ENCODE measurements around the gene BMERB1. TPM values are rescaled to one million over a fixed set of nuclear protein-coding genes. Genes with fewer than 3 reads are reported as not detected.

The BMERB1 gene
- total and polyA plus RNA-seq, 2 experiments from 2014 or later = 7.3 to 10.3 TPM

DNA sequence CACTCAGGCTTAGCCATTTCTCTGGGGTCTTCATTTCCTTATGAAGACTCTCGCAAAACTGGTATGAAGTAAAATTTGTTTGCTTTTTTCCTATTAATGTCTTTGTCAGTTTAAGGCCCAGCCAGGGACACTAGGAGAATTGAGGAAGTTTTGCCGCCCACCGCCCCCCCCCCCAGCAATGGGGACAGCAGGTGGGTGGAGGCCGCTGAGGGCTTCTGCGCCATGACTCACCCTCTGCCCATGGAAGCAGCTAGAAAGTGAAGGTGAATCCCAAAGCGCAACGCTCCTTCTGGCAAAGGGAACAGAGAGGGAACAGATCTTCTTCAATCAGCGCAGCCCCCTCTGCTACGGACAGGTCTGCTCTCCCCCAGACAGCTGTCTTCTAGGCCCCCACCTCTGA lies 158.8 kb downstream of the BMERB1 start:
- no peaks in the 10 kb centered on the region for H3K9me2 ChIP-seq (replicated peaks; ENCODE audit: insufficient read depth)
- H3K4me3 ChIP-seq = no peak overlapping the region
- no peaks in the 10 kb centered on the region for H4K20me1 ChIP-seq (ENCODE audit: insufficient read depth, poor library complexity, severe bottlenecking)
- DNase-seq (ENCODE audit: low spot score) = no peak
- no peaks in the 10 kb centered on the region for H3K79me2 ChIP-seq
- peaks cover 5% of the 10 kb centered on the region for H3K4me1 ChIP-seq (ENCODE audit: insufficient read depth)
- no peaks in the 10 kb centered on the region for H3K27me3 ChIP-seq
- 94% methylated on average over 9 of the region's 9 CpGs for WGBS (ENCODE audit: low lambda C conversion rate, missing lambda C conversion rate)
- no peak overlapping the region for H2AFZ ChIP-seq
- TF ChIP-seq, protein P1, sequence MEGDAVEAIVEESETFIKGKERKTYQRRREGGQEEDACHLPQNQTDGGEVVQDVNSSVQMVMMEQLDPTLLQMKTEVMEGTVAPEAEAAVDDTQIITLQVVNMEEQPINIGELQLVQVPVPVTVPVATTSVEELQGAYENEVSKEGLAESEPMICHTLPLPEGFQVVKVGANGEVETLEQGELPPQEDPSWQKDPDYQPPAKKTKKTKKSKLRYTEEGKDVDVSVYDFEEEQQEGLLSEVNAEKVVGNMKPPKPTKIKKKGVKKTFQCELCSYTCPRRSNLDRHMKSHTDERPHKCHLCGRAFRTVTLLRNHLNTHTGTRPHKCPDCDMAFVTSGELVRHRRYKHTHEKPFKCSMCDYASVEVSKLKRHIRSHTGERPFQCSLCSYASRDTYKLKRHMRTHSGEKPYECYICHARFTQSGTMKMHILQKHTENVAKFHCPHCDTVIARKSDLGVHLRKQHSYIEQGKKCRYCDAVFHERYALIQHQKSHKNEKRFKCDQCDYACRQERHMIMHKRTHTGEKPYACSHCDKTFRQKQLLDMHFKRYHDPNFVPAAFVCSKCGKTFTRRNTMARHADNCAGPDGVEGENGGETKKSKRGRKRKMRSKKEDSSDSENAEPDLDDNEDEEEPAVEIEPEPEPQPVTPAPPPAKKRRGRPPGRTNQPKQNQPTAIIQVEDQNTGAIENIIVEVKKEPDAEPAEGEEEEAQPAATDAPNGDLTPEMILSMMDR (IDR thresholded peaks at IDR 0.05; ENCODE audit: poor library complexity) = no peak
- TF ChIP-seq EZH2phosphoT487 (IDR thresholded peaks at IDR 0.05; ENCODE audit: low read depth, severe bottlenecking, unreplicated experiment) (no peak), EZH2 (IDR thresholded peaks at IDR 0.05; ENCODE audit: borderline replicate concordance) (no peak)
- no peaks in the 10 kb centered on the region for H3K36me3 ChIP-seq (replicated peaks; ENCODE audit: insufficient read depth, low read depth)
- no peak overlapping the region for H3K4me2 ChIP-seq
- no peak overlapping the region for H3K27ac ChIP-seq
- H3K9me3 ChIP-seq (ENCODE audit: low read depth) = no peaks in the 10 kb centered on the region

DNA sequence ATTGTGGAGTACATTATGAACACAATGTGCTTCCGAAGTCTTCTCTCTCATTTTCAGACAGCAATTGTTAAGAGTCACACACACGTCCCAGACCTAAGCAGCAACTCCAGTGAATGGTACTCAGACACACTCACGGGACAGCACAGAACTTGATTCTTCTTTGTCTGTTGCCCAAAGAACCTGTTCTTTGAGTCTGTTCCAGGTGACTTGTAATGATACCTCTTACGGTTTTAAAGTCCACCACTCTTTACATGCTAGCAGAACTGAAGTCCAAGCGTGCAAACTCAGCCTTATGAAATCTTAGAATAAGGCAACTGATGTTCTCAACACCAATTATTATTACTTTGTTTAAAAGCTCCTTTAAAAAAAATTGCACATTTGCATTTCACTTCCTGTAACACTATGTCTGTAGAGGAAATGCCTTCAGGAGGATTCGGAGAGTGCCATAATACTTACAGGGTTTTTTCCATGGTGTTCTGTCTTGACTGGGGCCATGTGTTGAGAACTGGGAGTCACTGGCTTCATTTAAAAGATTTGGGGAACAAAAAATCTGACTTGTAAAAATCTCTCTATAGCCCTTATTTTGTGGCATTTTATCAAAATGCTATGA lies 160.4 kb downstream of the BMERB1 start:
- whole genome bisulfite sequencing (ENCODE audit: low lambda C conversion rate, missing lambda C conversion rate) = 96% methylated on average over 6 of the region's 6 CpGs

GRCh38 chr16:15597135-15597534 lies 162.7 kb downstream of the BMERB1 start:
- Histone ChIP-seq H3K36me3 (replicated peaks; ENCODE audit: insufficient read depth, low read depth) (no peaks in the 10 kb centered on the region), H3K27ac (no peak overlapping the region)

More for the DNA sequence above, 160.4 kb downstream of the BMERB1 start:
- no peak overlapping the region for H3K27ac ChIP-seq
- H4K20me1 ChIP-seq (ENCODE audit: insufficient read depth, poor library complexity, severe bottlenecking) = no peaks in the 10 kb centered on the region
- no peak overlapping the region for H2AFZ ChIP-seq
- H3K36me3 ChIP-seq (replicated peaks; ENCODE audit: insufficient read depth, low read depth) = no peaks in the 10 kb centered on the region
- no peak overlapping the region for H3K4me2 ChIP-seq
- DNase-seq (ENCODE audit: low spot score) = no peak
- no peak for TF ChIP-seq EZH2 (IDR thresholded peaks at IDR 0.05; ENCODE audit: borderline replicate concordance)
- TF ChIP-seq, protein P1 (IDR thresholded peaks at IDR 0.05; ENCODE audit: poor library complexity) = no peak
- no peak for TF ChIP-seq EZH2phosphoT487 (IDR thresholded peaks at IDR 0.05; ENCODE audit: low read depth, severe bottlenecking, unreplicated experiment)
- H3K79me2 ChIP-seq = no peaks in the 10 kb centered on the region
- H3K9me3 ChIP-seq (ENCODE audit: low read depth) = no peaks in the 10 kb centered on the region
- H3K4me3 ChIP-seq = no peak overlapping the region
- peaks cover 5% of the 10 kb centered on the region for H3K4me1 ChIP-seq (ENCODE audit: insufficient read depth)
- H3K27me3 ChIP-seq = no peaks in the 10 kb centered on the region
- no peaks in the 10 kb centered on the region for H3K9me2 ChIP-seq (replicated peaks; ENCODE audit: insufficient read depth)

More at GRCh38 chr16:15597135-15597534, 162.7 kb downstream of the BMERB1 start:
- H3K4me2 ChIP-seq = no peak overlapping the region
- 90% methylated on average over 5 of the region's 6 CpGs for WGBS (ENCODE audit: low lambda C conversion rate, missing lambda C conversion rate)
- no peaks in the 10 kb centered on the region for H3K27me3 ChIP-seq
- no peaks in the 10 kb centered on the region for H3K9me3 ChIP-seq (ENCODE audit: low read depth)
- H2AFZ ChIP-seq = no peak overlapping the region
- TF ChIP-seq EZH2 (IDR thresholded peaks at IDR 0.05; ENCODE audit: borderline replicate concordance) (no peak), EZH2phosphoT487 (IDR thresholded peaks at IDR 0.05; ENCODE audit: low read depth, severe bottlenecking, unreplicated experiment) (no peak)
- TF ChIP-seq, protein P1 (IDR thresholded peaks at IDR 0.05; ENCODE audit: poor library complexity) = no peak
- H3K4me3 ChIP-seq = no peak overlapping the region
- H3K79me2 ChIP-seq = no peaks in the 10 kb centered on the region
- no peak for DNase-seq (ENCODE audit: low spot score)
- H3K4me1 ChIP-seq (ENCODE audit: insufficient read depth) = no peaks in the 10 kb centered on the region
- no peaks in the 10 kb centered on the region for H3K9me2 ChIP-seq (replicated peaks; ENCODE audit: insufficient read depth)
- H4K20me1 ChIP-seq (ENCODE audit: insufficient read depth, poor library complexity, severe bottlenecking) = no peaks in the 10 kb centered on the region
